ENCODE measurements around the gene RPS4Y2. TPM values are rescaled to one million over a fixed set of nuclear protein-coding genes. Genes with fewer than 3 reads are reported as not detected.

RPS4Y2 gene
- total RNA-seq, 3 donors from 2014 or later, result not detected

DNA sequence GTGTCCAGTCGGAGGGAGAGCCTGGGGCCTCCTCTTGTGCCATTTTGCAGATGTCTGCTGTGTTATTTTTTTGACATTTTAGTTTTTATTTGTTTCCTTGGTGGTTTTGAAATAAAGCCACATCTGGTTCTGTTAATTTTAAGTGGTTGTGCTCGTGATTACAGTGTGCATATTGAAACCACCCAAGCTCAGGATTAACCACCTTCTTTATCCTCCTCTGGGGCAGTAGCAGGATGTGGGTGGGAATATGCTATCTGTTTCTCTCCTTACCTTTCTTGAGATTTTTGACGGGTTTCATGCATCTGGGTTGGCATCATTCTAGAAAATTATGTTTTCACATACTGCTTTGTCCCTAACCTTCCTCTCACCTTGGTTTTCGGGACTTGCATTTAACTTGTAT is 20.2 kb downstream of the RPS4Y2 start:
- DNase-seq (no peak), ATAC-seq (no peak)
- Histone ChIP-seq H3K4me3 (no peak overlapping the region), H3K36me3 (ENCODE audit: low read depth) (no peaks in the 10 kb centered on the region), H3K9me3 (no peaks in the 10 kb centered on the region), H3K4me1 (ENCODE audit: low read depth) (no peaks in the 10 kb centered on the region)
- TF ChIP-seq, protein P1, sequence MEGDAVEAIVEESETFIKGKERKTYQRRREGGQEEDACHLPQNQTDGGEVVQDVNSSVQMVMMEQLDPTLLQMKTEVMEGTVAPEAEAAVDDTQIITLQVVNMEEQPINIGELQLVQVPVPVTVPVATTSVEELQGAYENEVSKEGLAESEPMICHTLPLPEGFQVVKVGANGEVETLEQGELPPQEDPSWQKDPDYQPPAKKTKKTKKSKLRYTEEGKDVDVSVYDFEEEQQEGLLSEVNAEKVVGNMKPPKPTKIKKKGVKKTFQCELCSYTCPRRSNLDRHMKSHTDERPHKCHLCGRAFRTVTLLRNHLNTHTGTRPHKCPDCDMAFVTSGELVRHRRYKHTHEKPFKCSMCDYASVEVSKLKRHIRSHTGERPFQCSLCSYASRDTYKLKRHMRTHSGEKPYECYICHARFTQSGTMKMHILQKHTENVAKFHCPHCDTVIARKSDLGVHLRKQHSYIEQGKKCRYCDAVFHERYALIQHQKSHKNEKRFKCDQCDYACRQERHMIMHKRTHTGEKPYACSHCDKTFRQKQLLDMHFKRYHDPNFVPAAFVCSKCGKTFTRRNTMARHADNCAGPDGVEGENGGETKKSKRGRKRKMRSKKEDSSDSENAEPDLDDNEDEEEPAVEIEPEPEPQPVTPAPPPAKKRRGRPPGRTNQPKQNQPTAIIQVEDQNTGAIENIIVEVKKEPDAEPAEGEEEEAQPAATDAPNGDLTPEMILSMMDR (IDR thresholded peaks at IDR 0.05), result no peak
- intact Hi-C loops (cut with DNase I, micrococcal nuclease), result no loop called here

DNA sequence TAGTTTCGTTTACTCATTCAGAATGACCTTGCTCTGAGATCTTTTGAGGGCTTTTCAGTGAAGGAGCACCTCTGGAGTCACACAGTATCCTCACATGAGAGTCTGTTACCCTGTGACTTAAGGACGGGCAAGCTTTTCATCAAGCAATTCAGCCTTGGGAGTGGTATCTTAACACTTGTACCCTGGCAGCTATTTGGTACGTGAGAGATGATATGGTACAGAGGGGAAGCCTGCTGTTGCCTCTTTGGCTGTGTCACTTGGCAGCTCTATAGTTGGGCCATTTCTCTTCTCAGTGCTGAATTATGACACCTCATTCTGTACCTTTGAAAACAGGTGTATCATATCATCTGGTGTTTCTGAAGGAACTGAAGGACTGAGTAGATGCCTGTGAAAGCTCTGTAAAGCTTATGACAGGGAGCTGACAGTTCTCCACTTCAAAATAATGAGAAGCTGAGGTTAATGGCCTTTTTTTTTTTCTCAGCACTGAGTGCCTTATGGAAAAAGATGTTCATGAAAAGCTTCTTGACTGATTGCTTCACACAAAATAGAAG is 24.3 kb downstream of the RPS4Y2 start:
- DNase-seq, result no peak
- intact Hi-C loops (cut with DNase I, micrococcal nuclease), result no loop called here
- ATAC-seq, result no peak
- H3K4me1 ChIP-seq (ENCODE audit: low read depth), result no peaks in the 10 kb centered on the region
- no peaks in the 10 kb centered on the region for H3K36me3 ChIP-seq (ENCODE audit: low read depth)
- TF ChIP-seq, protein P1 (IDR thresholded peaks at IDR 0.05), result no peak
- no peak overlapping the region for H3K4me3 ChIP-seq
- H3K9me3 ChIP-seq, result no peaks in the 10 kb centered on the region

DNA sequence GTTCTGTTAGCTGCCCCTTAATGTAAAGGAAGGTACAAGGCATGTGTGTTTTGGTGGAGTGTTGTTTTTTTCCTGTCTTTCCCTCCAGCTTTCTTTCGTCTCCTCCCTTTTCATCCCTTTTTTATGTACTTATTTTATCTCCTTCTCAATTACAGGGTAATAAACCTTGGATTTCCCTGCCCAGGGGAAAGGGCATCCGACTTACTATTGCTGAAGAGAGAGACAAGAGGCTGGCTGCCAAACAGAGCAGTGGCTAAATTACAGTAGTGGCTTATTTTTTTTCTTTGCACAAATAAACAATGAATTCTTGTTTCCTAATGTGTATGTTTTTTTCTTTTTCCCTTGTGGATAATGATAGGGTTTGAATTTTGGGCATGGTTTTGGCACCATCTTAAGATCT is 24.9 kb downstream of the RPS4Y2 start:
- H3K4me1 ChIP-seq (ENCODE audit: low read depth), result no peaks in the 10 kb centered on the region
- DNase-seq, result peak in 1 of 3 donors; percentile 56
- no peak for ATAC-seq

DNA sequence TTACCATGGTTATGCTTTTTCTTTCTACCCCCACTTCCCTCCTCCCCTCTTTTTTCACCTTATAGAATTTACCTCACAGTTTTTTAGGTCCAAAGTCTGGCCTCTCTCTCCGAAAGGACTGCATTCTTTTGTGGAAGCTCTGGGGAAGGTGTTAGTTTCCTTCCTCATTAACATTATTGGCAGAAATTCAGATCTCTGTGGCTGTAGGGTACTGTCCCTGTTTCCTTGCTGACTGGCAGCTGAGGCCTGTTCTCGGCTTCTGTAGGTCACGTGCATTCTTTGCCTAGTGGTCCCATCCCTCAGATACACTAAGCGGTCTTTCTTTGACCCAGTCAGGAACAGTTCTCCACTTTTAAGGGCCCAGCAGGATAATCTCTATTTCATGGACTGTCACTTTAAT is 25.5 kb downstream of the RPS4Y2 start:
- Histone ChIP-seq H3K36me3 (ENCODE audit: low read depth) (no peaks in the 10 kb centered on the region), H3K4me1 (ENCODE audit: low read depth) (no peaks in the 10 kb centered on the region), H3K9me3 (no peaks in the 10 kb centered on the region), H3K4me3 (no peak overlapping the region)
- ATAC-seq (no peak), DNase-seq (no peak)
- intact Hi-C loops (cut with DNase I, micrococcal nuclease), result no loop called here
- TF ChIP-seq, protein P1 (IDR thresholded peaks at IDR 0.05), result no peak

More for the DNA sequence above, 24.9 kb downstream of the RPS4Y2 start:
- intact Hi-C loops (cut with DNase I, micrococcal nuclease), result no loop called here
- Histone ChIP-seq H3K4me3 (no peak overlapping the region), H3K9me3 (no peaks in the 10 kb centered on the region), H3K36me3 (ENCODE audit: low read depth) (no peaks in the 10 kb centered on the region)
- TF ChIP-seq, protein P1 (IDR thresholded peaks at IDR 0.05), result no peak

DNA sequence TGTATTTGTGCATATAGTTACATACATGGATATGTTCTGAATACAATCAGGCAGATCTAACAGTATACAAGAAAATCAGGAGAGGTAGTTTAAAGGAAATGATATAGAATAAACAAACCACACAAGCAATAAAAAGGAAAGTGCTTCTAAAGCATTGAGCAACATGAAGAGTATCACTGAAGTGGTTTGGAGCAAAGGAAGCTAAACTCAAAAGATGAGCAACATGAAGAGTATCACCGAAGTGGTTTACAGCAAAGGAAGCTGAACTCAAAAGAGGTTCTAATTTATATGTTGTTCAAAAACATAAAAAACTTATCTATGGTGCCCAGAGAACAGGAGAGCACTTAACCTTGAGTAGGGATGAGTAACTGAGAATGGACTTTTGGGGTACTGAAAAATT is 29.1 kb downstream of the RPS4Y2 start:
- intact Hi-C loops (cut with DNase I, micrococcal nuclease), result no loop called here
- H3K36me3 ChIP-seq (ENCODE audit: low read depth), result no peaks in the 10 kb centered on the region
- TF ChIP-seq, protein P1 (IDR thresholded peaks at IDR 0.05), result no peak
- ATAC-seq (no peak), DNase-seq (no peak)
- H3K4me3 ChIP-seq, result no peak overlapping the region
- no peaks in the 10 kb centered on the region for H3K4me1 ChIP-seq (ENCODE audit: low read depth)
- no peaks in the 10 kb centered on the region for H3K9me3 ChIP-seq

DNA sequence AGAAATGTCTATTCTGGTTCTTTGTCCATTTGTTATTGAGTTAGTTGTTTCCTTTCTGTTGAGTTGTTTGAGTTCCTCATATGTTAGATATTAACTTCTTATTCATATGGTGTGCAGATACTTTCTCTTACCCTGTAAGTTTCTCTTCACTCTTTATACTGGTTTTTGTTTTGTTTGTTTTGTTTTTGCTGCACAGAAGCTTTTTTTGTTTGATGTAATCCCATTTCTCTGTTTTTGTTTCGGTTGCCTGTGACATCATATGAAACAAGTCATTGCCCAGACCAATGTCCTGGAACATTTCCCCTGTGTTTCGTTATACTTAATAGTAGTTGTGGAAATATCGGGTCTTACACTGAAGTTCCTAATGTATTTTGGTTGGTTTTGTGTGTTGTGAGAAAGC is 31.2 kb downstream of the RPS4Y2 start:
- Histone ChIP-seq H3K9me3 (no peaks in the 10 kb centered on the region), H3K4me3 (no peak overlapping the region), H3K4me1 (ENCODE audit: low read depth) (no peaks in the 10 kb centered on the region), H3K36me3 (ENCODE audit: low read depth) (no peaks in the 10 kb centered on the region)
- ATAC-seq (no peak), DNase-seq (no peak)
- intact Hi-C loops (cut with DNase I, micrococcal nuclease), result no loop called here
- TF ChIP-seq, protein P1 (IDR thresholded peaks at IDR 0.05), result no peak

Data from mucosa of descending colon (tissue), 3 donors.